Chondrocyte (in vitro differentiated cells): ENCODE measurements around the gene MINDY1. TPM values are rescaled to one million over a fixed set of nuclear protein-coding genes. Genes with fewer than 3 reads are reported as not detected.

Source experiments
- DNase-seq: peaks from one replicate; pipeline ENCODE4 v3.0.0; 2021; ENCODE audit warnings: mixed read lengths, low spot score
- H3K27ac Mint-ChIP-seq: one replicate; pipeline ENCODE4 v1.8.0; 2021; ENCODE audit warnings: mild to moderate bottlenecking, moderate library complexity, mixed read lengths; ENCODE audit not compliant: unreplicated experiment
- H3K27me3 Mint-ChIP-seq: 2 replicates; pipeline ENCODE4 v1.8.0; 2021; ENCODE audit warnings: low read depth, mixed read lengths
- H3K36me3 Mint-ChIP-seq: 2 replicates; pipeline ENCODE4 v1.8.0; 2021; ENCODE audit warnings: low read depth, mixed read lengths
- H3K4me1 Mint-ChIP-seq: 2 replicates; pipeline ENCODE4 v1.8.0; 2021; ENCODE audit warnings: low read depth, mild to moderate bottlenecking, mixed read lengths
- H3K4me3 Mint-ChIP-seq: one replicate; pipeline ENCODE4 v1.8.0; 2021; ENCODE audit warnings: mild to moderate bottlenecking, moderate library complexity, mixed read lengths; ENCODE audit not compliant: unreplicated experiment
- H3K9me3 Mint-ChIP-seq: 2 replicates; pipeline ENCODE4 v1.8.0; 2021; ENCODE audit warnings: low read depth, mixed read lengths
- CTCF ChIP-seq: fragments of 200-600 bp; sonication (generic); IDR thresholded peaks from 2 replicates; pipeline ENCODE4 v1.5.0; 2021; ENCODE audit warnings: antibody characterized with exemption, mild to moderate bottlenecking, moderate library complexity
- total RNA-seq: library from RNA; stranded (reverse); gene quantifications from 3 replicates; pipeline ENCODE4 v1.2.1, GENCODE V29; 2021

MINDY1 gene
- total RNA-seq, 1 donor from 2014 or later = 14.8 TPM

DNA sequence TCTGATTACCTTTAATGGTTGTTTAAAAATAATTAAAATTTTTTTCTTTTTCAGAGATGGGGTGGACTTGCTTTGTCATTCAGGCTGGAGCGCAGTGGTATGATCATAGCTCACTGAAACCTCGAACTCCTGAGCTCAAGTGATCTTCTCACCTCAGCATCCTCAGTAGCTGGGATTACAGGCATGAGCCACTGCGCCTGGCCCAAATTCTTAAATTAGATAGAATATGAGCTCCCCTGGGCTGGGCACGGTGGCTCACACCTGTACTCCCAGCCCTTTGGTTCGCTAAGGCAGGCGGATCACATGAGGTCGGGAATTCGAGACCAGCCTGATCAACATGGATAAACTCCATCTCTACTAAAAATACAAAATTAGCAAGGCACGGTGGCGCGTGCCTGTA, 49.0 kb downstream of the MINDY1 start:
- H3K4me3 Mint-ChIP-seq = no peak overlapping the region
- H3K9me3 Mint-ChIP-seq = no peaks in the 10 kb centered on the region
- no peak for DNase-seq
- no peaks in the 10 kb centered on the region for H3K27me3 Mint-ChIP-seq
- peaks cover 33% of the 10 kb centered on the region for H3K36me3 Mint-ChIP-seq
- peaks cover 7% of the 10 kb centered on the region for H3K4me1 Mint-ChIP-seq
- no peak overlapping the region for H3K27ac Mint-ChIP-seq
- TF ChIP-seq CTCF = no peak

DNA sequence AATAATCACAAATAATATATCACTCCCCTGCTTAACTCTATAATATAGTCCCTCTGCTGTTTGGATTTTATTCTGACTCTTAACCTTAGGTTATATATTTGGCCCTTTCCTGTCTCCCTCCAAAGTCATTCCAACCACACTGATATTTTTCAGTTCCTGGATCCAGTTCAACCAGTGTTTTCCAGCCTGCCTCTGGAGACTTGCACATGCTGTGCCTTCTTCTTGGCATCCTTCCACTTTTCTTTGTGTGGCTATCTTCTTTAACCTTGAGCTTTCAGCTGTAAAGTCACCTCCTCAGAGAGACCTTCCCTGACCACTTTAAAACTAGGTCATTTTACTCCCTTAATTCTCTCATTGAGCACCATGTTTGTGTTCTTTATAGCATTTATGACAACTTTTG, 51.4 kb downstream of the MINDY1 start:
- no peak for DNase-seq
- H3K27me3 Mint-ChIP-seq = no peaks in the 10 kb centered on the region
- no peak overlapping the region for H3K4me3 Mint-ChIP-seq
- H3K27ac Mint-ChIP-seq = no peak overlapping the region
- no peak for TF ChIP-seq CTCF
- peaks cover 7% of the 10 kb centered on the region for H3K4me1 Mint-ChIP-seq
- H3K36me3 Mint-ChIP-seq = peaks cover 38% of the 10 kb centered on the region
- no peaks in the 10 kb centered on the region for H3K9me3 Mint-ChIP-seq

DNA sequence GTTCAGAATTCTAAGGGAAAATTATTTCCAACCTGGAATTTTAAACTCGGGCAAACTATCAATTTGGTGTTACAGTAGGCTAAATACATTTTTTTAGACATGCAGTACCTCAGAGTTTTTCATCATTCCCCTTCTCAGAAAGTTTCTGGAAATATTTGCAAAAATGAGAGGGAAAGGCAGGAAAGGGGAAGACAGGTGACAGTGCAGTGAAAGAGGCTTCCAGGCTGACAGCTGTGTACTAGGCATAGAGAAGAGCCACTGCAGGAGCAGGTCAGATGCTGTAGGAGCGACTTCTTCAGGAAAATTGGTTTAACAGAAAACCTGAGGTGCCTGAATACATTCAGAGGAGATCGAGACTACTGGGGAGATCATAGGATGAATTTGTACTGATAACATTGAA, 52.0 kb downstream of the MINDY1 start:
- no peak for DNase-seq
- no peak overlapping the region for H3K27ac Mint-ChIP-seq
- no peak for TF ChIP-seq CTCF
- no peaks in the 10 kb centered on the region for H3K9me3 Mint-ChIP-seq
- H3K4me1 Mint-ChIP-seq = peaks cover 7% of the 10 kb centered on the region
- no peak overlapping the region for H3K4me3 Mint-ChIP-seq
- peaks cover 40% of the 10 kb centered on the region for H3K36me3 Mint-ChIP-seq
- no peaks in the 10 kb centered on the region for H3K27me3 Mint-ChIP-seq

Other genes starting within 250 kb of the MINDY1 start
- 0.79 to 1.5 TPM (median 1.4 TPM) in 3 replicates for gene CTSS, start 241.1 kb downstream of the MINDY1 start, total RNA-seq
- gene CTSK, start 198.6 kb downstream of the MINDY1 start, total RNA-seq = 4.9 to 12.4 TPM (median 4.9 TPM) in 3 replicates
- 32.6 to 33.3 TPM (median 32.9 TPM) in 3 replicates for gene ARNT, start 130.3 kb downstream of the MINDY1 start, total RNA-seq
- not detected in 3 replicates for gene CTXND2, start 119.8 kb downstream of the MINDY1 start, total RNA-seq
- 35.0 to 44.1 TPM (median 35.9 TPM) in 3 replicates for gene SETDB1, start 80.5 kb downstream of the MINDY1 start, total RNA-seq
- 199 to 223 TPM (median 217 TPM) in 3 replicates for gene CERS2, start 32.1 kb downstream of the MINDY1 start, total RNA-seq
- gene ANXA9, start 24.6 kb downstream of the MINDY1 start, total RNA-seq = 0.54 TPM in 1 of 3 replicates, not detected in the others
- 14.1 to 15.4 TPM (median 15.3 TPM) in 3 replicates for gene PRUNE1, start 1.5 kb upstream of the MINDY1 start, total RNA-seq
- gene BNIPL, start 29.7 kb upstream of the MINDY1 start, total RNA-seq = 0.36 to 0.63 TPM (median 0.62 TPM) in 3 replicates
- 2.8 to 5.9 TPM (median 3.1 TPM) in 3 replicates for gene C1orf56, start 40.8 kb upstream of the MINDY1 start, total RNA-seq
- 60.1 to 76.7 TPM (median 76.6 TPM) in 3 replicates for gene CDC42SE1, start 52.7 kb upstream of the MINDY1 start, total RNA-seq
- 42.8 to 49.9 TPM (median 42.8 TPM) in 3 replicates for gene MLLT11, start 53.5 kb upstream of the MINDY1 start, total RNA-seq
- 7.8 to 11.7 TPM (median 8.2 TPM) in 3 replicates for gene GABPB2, start 63.9 kb upstream of the MINDY1 start, total RNA-seq
- gene SEMA6C, start 139.7 kb upstream of the MINDY1 start, total RNA-seq = 7.0 to 9.2 TPM (median 8.9 TPM) in 3 replicates
- gene TNFAIP8L2, start 149.7 kb upstream of the MINDY1 start, total RNA-seq = not detected in 3 replicates
- gene LYSMD1, start 159.0 kb upstream of the MINDY1 start, total RNA-seq = 9.3 to 10.0 TPM (median 9.9 TPM) in 3 replicates
- gene SCNM1, start 159.2 kb upstream of the MINDY1 start, total RNA-seq = 39.6 to 44.3 TPM (median 40.7 TPM) in 3 replicates
- gene TMOD4, start 169.1 kb upstream of the MINDY1 start, total RNA-seq = 0.60 to 1.9 TPM in 2 of 3 replicates, not detected in the other
- 40.4 to 70.5 TPM (median 64.0 TPM) in 3 replicates for gene VPS72, start 183.3 kb upstream of the MINDY1 start, total RNA-seq
- 72.8 to 89.9 TPM (median 80.0 TPM) in 3 replicates for gene PIP5K1A, start 191.7 kb upstream of the MINDY1 start, total RNA-seq
- 111 to 144 TPM (median 113 TPM) in 3 replicates for gene PSMD4, start 247.8 kb upstream of the MINDY1 start, total RNA-seq